Measurements from ENCODE around the gene LRPAP1.

The LRPAP1 gene

GRCh38 chr4:3529363-3529762, 2.9 kb downstream of the LRPAP1 start (continued):
- no peak for TF ChIP-seq ZFP3 (CRISPR knock-in tag; IDR thresholded peaks at IDR 0.05)

- no peak for TF ChIP-seq ESRRG (CRISPR knock-in tag; IDR thresholded peaks at IDR 0.05)
- no peak for TF ChIP-seq SNAI2 (CRISPR knock-in tag; IDR thresholded peaks at IDR 0.05)
- TF ChIP-seq CREB5 (CRISPR knock-in tag; IDR thresholded peaks at IDR 0.05; ENCODE audit: low read depth), result no peak
- no peak for TF ChIP-seq GLIS3 (CRISPR knock-in tag; IDR thresholded peaks at IDR 0.05)
- TF ChIP-seq ARNTL (CRISPR knock-in tag; IDR thresholded peaks at IDR 0.05; ENCODE audit: borderline replicate concordance, low read depth), result no peak
- TF ChIP-seq PPARA (CRISPR knock-in tag; IDR thresholded peaks at IDR 0.05; ENCODE audit: borderline replicate concordance), result no peak
- no peak for TF ChIP-seq CSRNP3 (CRISPR knock-in tag; IDR thresholded peaks at IDR 0.05)
- TF ChIP-seq ZNF70 (CRISPR knock-in tag; IDR thresholded peaks at IDR 0.05), result no peak
- TF ChIP-seq OSR1 (CRISPR knock-in tag; IDR thresholded peaks at IDR 0.05), result no peak
- no peak for TF ChIP-seq TSHZ2 (CRISPR knock-in tag; IDR thresholded peaks at IDR 0.05)
- no peak for TF ChIP-seq TOX (CRISPR knock-in tag; IDR thresholded peaks at IDR 0.05; ENCODE audit: borderline replicate concordance)
- no peak for ATAC-seq
These were observed 4.0 kb downstream of the LRPAP1 start for GRCh38 chr4:3527914-3528876.

- ATAC-seq, result no peak
- no peak for TF ChIP-seq CSDC2 (CRISPR knock-in tag; IDR thresholded peaks at IDR 0.05)
- TF ChIP-seq TCF4 (CRISPR knock-in tag; IDR thresholded peaks at IDR 0.05; ENCODE audit: borderline replicate concordance), result no peak
- no peak for TF ChIP-seq TSHZ2 (CRISPR knock-in tag; IDR thresholded peaks at IDR 0.05)
- no peak for TF ChIP-seq ZNF8 (CRISPR knock-in tag; IDR thresholded peaks at IDR 0.05)
- no peak for TF ChIP-seq CSRNP3 (CRISPR knock-in tag; IDR thresholded peaks at IDR 0.05)
- no peak for TF ChIP-seq BACH2 (CRISPR knock-in tag; IDR thresholded peaks at IDR 0.05; ENCODE audit: borderline replicate concordance)
- TF ChIP-seq CREB5 (CRISPR knock-in tag; IDR thresholded peaks at IDR 0.05; ENCODE audit: low read depth), result no peak
- TF ChIP-seq OSR1 (CRISPR knock-in tag; IDR thresholded peaks at IDR 0.05), result no peak
These were observed 4.9 kb downstream of the LRPAP1 start for GRCh38 chr4:3527101-3527913.
